ENCODE results near the gene HELZ2.

- TF ChIP-seq, protein P1, sequence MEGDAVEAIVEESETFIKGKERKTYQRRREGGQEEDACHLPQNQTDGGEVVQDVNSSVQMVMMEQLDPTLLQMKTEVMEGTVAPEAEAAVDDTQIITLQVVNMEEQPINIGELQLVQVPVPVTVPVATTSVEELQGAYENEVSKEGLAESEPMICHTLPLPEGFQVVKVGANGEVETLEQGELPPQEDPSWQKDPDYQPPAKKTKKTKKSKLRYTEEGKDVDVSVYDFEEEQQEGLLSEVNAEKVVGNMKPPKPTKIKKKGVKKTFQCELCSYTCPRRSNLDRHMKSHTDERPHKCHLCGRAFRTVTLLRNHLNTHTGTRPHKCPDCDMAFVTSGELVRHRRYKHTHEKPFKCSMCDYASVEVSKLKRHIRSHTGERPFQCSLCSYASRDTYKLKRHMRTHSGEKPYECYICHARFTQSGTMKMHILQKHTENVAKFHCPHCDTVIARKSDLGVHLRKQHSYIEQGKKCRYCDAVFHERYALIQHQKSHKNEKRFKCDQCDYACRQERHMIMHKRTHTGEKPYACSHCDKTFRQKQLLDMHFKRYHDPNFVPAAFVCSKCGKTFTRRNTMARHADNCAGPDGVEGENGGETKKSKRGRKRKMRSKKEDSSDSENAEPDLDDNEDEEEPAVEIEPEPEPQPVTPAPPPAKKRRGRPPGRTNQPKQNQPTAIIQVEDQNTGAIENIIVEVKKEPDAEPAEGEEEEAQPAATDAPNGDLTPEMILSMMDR (IDR thresholded peaks at IDR 0.05) = no peak
- TF ChIP-seq POLR2A (IDR thresholded peaks at IDR 0.05) (no peak), EP300 (IDR thresholded peaks at IDR 0.05) (no peak)
These were observed 42.2 kb downstream of the HELZ2 start for GRCh38 chr20:63531686-63532448.
